IMR-90 (cell line): ENCODE measurements around the gene SEZ6L.

Experiments used
- CEBPB ChIP-seq: IDR thresholded peaks from 2 replicates; pipeline ENCODE4 v1.6.1; 2012; ENCODE audit warnings: low read depth, low read length, improper control_type of control experiment
- CHD1 ChIP-seq: IDR thresholded peaks from 2 replicates; pipeline ENCODE4 v1.6.1; 2012; ENCODE audit warnings: low read depth, low read length, improper control_type of control experiment
- CTCF ChIP-seq: conservative IDR thresholded peaks from 2 replicates; pipeline ENCODE4 v1.5.1; 2012; ENCODE audit warnings: mild to moderate bottlenecking, low read depth, low read length, improper control_type of control experiment
- MAFK ChIP-seq: IDR thresholded peaks from 2 replicates; pipeline ENCODE4 v1.6.1; 2012; ENCODE audit warnings: low read depth, low read length, improper control_type of control experiment
- MAZ ChIP-seq: IDR thresholded peaks from 2 replicates; pipeline ENCODE4 v1.6.1; 2012; ENCODE audit warnings: low read depth, mild to moderate bottlenecking, low read length, improper control_type of control experiment, moderate library complexity, borderline replicate concordance
- MXI1 ChIP-seq: IDR thresholded peaks from 2 replicates; pipeline ENCODE4 v1.6.1; 2012; ENCODE audit warnings: low read depth, mild to moderate bottlenecking, low read length, moderate library complexity, borderline replicate concordance
- NFE2L2 ChIP-seq: fragments of 150-350 bp; IDR thresholded peaks from 2 replicates; pipeline ENCODE4 v1.6.1; 2016; ENCODE audit warnings: low read depth, mild to moderate bottlenecking, low read length
- POLR2A ChIP-seq: IDR thresholded peaks from 2 replicates; pipeline ENCODE4 v1.6.1; 2012; ENCODE audit warnings: mild to moderate bottlenecking, low read depth, low read length
- RAD21 ChIP-seq: IDR thresholded peaks from 2 replicates; pipeline ENCODE4 v1.6.1; 2012; ENCODE audit warnings: low read length, improper control_type of control experiment
- RCOR1 ChIP-seq: IDR thresholded peaks from 2 replicates; pipeline ENCODE4 v1.6.1; 2012; ENCODE audit warnings: mild to moderate bottlenecking, low read length, improper control_type of control experiment; ENCODE audit not compliant: insufficient replicate concordance
- RFX5 ChIP-seq: IDR thresholded peaks from 2 replicates; pipeline ENCODE4 v1.8.0; 2012; ENCODE audit warnings: low read depth, mild to moderate bottlenecking, low read length, moderate library complexity
- SMC3 ChIP-seq: fragments of 150-350 bp; IDR thresholded peaks from 2 replicates; pipeline ENCODE4 v1.6.1; 2016; ENCODE audit warnings: low read depth, mild to moderate bottlenecking, antibody characterized with exemption, low read length, moderate library complexity
- USF2 ChIP-seq: fragments of 150-350 bp; IDR thresholded peaks from 2 replicates; pipeline ENCODE4 v1.6.1; 2017; ENCODE audit warnings: mild to moderate bottlenecking, antibody characterized with exemption, low read length, low read depth

- no peak for TF ChIP-seq RAD21
- no peak for TF ChIP-seq CTCF
- no peak for TF ChIP-seq POLR2A
- TF ChIP-seq CEBPB = no peak
- no peak for TF ChIP-seq SMC3
- no peak for TF ChIP-seq MAZ
- no peak for TF ChIP-seq MXI1
- no peak for TF ChIP-seq CHD1
- TF ChIP-seq MAFK = no peak
- no peak for TF ChIP-seq RFX5
- no peak for TF ChIP-seq NFE2L2
- no peak for TF ChIP-seq RCOR1
- TF ChIP-seq USF2 = no peak
Measured at GRCh38 chr22:26185190-26185589, 15.9 kb downstream of the SEZ6L start.
